HepG2 (cell line): Measurements from ENCODE around the gene RAB11FIP5. TPM values are rescaled to one million over a fixed set of nuclear protein-coding genes. Genes with fewer than 3 reads are reported as not detected.

ENCODE experiments used
- ATAC-seq: fragments of 200-7000 bp; cut with Tn5 transposase; 3 replicates; pipeline ENCODE4 v1.9.1; 2020; ENCODE audit warnings: mild to moderate bottlenecking, moderate library complexity
- BruUV-seq: library from RNA; stranded (reverse); fragments of 400-500 nt; replicated peaks from 2 replicates; lab custom pipeline; 2021; lab: Mats Ljungman, UMichigan
- CTCF ChIA-PET: fragments of 300-600 bp; formaldehyde crosslinking; extraction: SDS; loops from one replicate; lab custom pipeline; 2021; ENCODE audit warnings: low total read pairs, inconsistent platforms, low intra/inter-chr PET ratio; lab: Yijun Ruan, JAX
- POLR2A ChIA-PET: fragments of 350-600 bp; sonication (Branson Sonifier 250); formaldehyde crosslinking; loops from one replicate; lab custom pipeline; 2020; ENCODE audit warnings: antibody characterized with exemption, inconsistent platforms; lab: Yijun Ruan, JAX
- DNase-seq: peaks from one replicate; pipeline ENCODE4 v3.0.0-alpha.2; 2015; ENCODE audit warnings: low spot score
- FAIRE-seq: peaks from 3 replicates; lab custom pipeline; 2011; peaks lifted over from hg19 to GRCh38; lab: Jason Lieb, UNC
- H2AFZ ChIP-seq: one replicate; pipeline ENCODE4 v1.6.1; 2011; ENCODE audit warnings: low read length, inconsistent platforms
- H3K27ac ChIP-seq: fragments of 300-600 bp; 3 replicates; pipeline ENCODE4 v1.8.0; 2011; ENCODE audit warnings: mixed run types, mild to moderate bottlenecking, mixed read lengths, low read length, inconsistent platforms; ENCODE audit not compliant: insufficient read depth; ENCODE audit errors: extremely low read length
- H3K27me3 ChIP-seq, 2 experiments: fragments of 200-600 bp in 1 of 2; 2 replicates in 1 of 2; 3 replicates in 1 of 2; pipeline versions ENCODE4 v1.6.0 to v1.8.0; 2011; ENCODE audit warnings: low read length in 2 of 2, mild to moderate bottlenecking in 2 of 2, moderate library complexity in 2 of 2, inconsistent platforms in 1 of 2; ENCODE audit not compliant: insufficient read depth in 2 of 2, control insufficient read depth in 1 of 2
- H3K36me3 ChIP-seq, 2 experiments: fragments of 200-600 bp in 1 of 2; replicated peaks in 1 of 2; 2 replicates in 1 of 2; 3 replicates in 1 of 2; pipeline versions ENCODE4 v1.5.1 to v1.8.0; 2011; ENCODE audit warnings: low read length in 2 of 2, inconsistent platforms in 1 of 2; ENCODE audit not compliant: insufficient read depth in 2 of 2, control insufficient read depth in 1 of 2
- H3K4me1 ChIP-seq: 2 replicates; pipeline ENCODE4 v1.5.1; 2012; ENCODE audit warnings: low read length, inconsistent platforms; ENCODE audit not compliant: insufficient read depth
- H3K4me2 ChIP-seq: 2 replicates; pipeline ENCODE4 v1.6.0; 2011; ENCODE audit warnings: low read depth, low read length, inconsistent platforms
- H3K4me3 ChIP-seq, 3 experiments: fragments of 200-600 bp in 1 of 3; sonication (generic), shearing (Covaris generic) in 1 of 3; replicated peaks in 1 of 3; 2 replicates each; pipeline ENCODE4 v1.5.1; 2011 to 2016; ENCODE audit warnings: low read length in 3 of 3, inconsistent platforms in 2 of 3, low read depth in 2 of 3, mild to moderate bottlenecking in 2 of 3, control low read depth in 1 of 3, mixed read lengths in 1 of 3; ENCODE audit not compliant: insufficient read depth in 1 of 3
- H3K79me2 ChIP-seq: one replicate; pipeline ENCODE4 v1.6.1; 2011; ENCODE audit warnings: low read length, inconsistent platforms; ENCODE audit not compliant: insufficient read depth
- H3K9ac ChIP-seq: 2 replicates; pipeline ENCODE4 v1.6.0; 2011; ENCODE audit warnings: mild to moderate bottlenecking, low read depth, low read length, inconsistent platforms; ENCODE audit not compliant: insufficient read depth
- H3K9me3 ChIP-seq: 2 replicates; pipeline ENCODE4 v1.5.1; 2012; ENCODE audit warnings: mild to moderate bottlenecking, low read length
- H4K20me1 ChIP-seq: 2 replicates; pipeline ENCODE4 v1.6.0; 2011; ENCODE audit warnings: inconsistent platforms, mild to moderate bottlenecking, low read length, moderate library complexity; ENCODE audit not compliant: insufficient read depth
- AFF4 ChIP-seq: sonication (generic); formaldehyde crosslinking; IDR thresholded peaks from 2 replicates; pipeline ENCODE4 v1.4.0; 2020; ENCODE audit warnings: missing genetic modification reagents
- KDM1A ChIP-seq: IDR thresholded peaks from 2 replicates; pipeline ENCODE4 v1.6.1; 2016; ENCODE audit warnings: missing compliant biosample characterization
- NCOA1 ChIP-seq: sonication (generic); formaldehyde crosslinking; IDR thresholded peaks from 2 replicates; pipeline ENCODE4 v1.9.0; 2021; ENCODE audit warnings: missing genetic modification reagents
- TFE3 ChIP-seq: IDR thresholded peaks from 2 replicates; pipeline ENCODE4 v1.6.1; 2016
- ZKSCAN1 ChIP-seq: fragments of 150-350 bp; IDR thresholded peaks from 2 replicates; pipeline ENCODE4 v1.6.1; 2014; ENCODE audit warnings: low read length
- ZNF674 ChIP-seq: sonication (generic); formaldehyde crosslinking; IDR thresholded peaks from 2 replicates; pipeline ENCODE4 v1.5.0; 2020; ENCODE audit warnings: low read depth, mild to moderate bottlenecking, missing genetic modification reagents
- ZSCAN21 ChIP-seq: sonication (generic); formaldehyde crosslinking; IDR thresholded peaks from 2 replicates; pipeline ENCODE4 v1.8.0; 2022; ENCODE audit warnings: mild to moderate bottlenecking, missing genetic modification reagents, moderate library complexity, borderline replicate concordance
- WGBS: methylation state at CpG from one replicate; pipeline ENCODE4 v1.1.6; 2017; ENCODE audit warnings: low lambda C conversion rate; 5-methylcytosine and 5-hydroxymethylcytosine counted together
- in situ Hi-C: cut with HindIII; loops from 2 replicates; pipeline ENCODE4 v1.10.0; 2017; ENCODE audit warnings: low pct_unique_long_range_greater_than_20kb; ENCODE audit not compliant: extremely low pct_ligation_motif_present
- intact Hi-C: fragments of 100-400 bp; cut with micrococcal nuclease; formaldehyde crosslinking; loops from one replicate; pipeline ENCODE4 v1.10.0; 2022; ENCODE audit not compliant: unreplicated experiment
- polyA plus RNA-seq, 8 experiments: library from polyadenylated mRNA; depleted of rRNA in 3 of 8; stranded (reverse) in 7 of 8; unstranded in 1 of 8; fragments of >200 nt; fragmentation: Illumina TruSeq in 4 of 8; extraction: Trizol in 4 of 8; gene quantifications; 2 replicates each; pipeline versions ENCODE4 v1.2.1 to v1.2.3, GENCODE V29; 2011 to 2016; ENCODE audit warnings: low read depth in 4 of 8, missing spikeins in 1 of 8, mixed read lengths in 1 of 8; ENCODE audit not compliant: insufficient read depth in 1 of 8
- total RNA-seq, 5 experiments: library from RNA; depleted of rRNA; stranded (reverse); fragments of >200 nt; fragmentation: Illumina TruSeq; extraction: Trizol; gene quantifications; 2 replicates each; pipeline ENCODE4 v1.2.3, GENCODE V29; 2016; ENCODE audit warnings: low read depth in 1 of 5
- TF ChIP-seq, protein P1 (sequence below): sonication (generic); formaldehyde crosslinking; IDR thresholded peaks from 2 replicates; pipeline ENCODE4 v1.4.0; 2020; ENCODE audit warnings: mild to moderate bottlenecking, low read depth, missing genetic modification reagents

Gene RAB11FIP5
- total and polyA plus RNA-seq, 2 of the 13 experiments (the other 11 are each of a cell fraction or from before 2014, with no cell fraction given), result 9.4 to 22.9 TPM

DNA sequence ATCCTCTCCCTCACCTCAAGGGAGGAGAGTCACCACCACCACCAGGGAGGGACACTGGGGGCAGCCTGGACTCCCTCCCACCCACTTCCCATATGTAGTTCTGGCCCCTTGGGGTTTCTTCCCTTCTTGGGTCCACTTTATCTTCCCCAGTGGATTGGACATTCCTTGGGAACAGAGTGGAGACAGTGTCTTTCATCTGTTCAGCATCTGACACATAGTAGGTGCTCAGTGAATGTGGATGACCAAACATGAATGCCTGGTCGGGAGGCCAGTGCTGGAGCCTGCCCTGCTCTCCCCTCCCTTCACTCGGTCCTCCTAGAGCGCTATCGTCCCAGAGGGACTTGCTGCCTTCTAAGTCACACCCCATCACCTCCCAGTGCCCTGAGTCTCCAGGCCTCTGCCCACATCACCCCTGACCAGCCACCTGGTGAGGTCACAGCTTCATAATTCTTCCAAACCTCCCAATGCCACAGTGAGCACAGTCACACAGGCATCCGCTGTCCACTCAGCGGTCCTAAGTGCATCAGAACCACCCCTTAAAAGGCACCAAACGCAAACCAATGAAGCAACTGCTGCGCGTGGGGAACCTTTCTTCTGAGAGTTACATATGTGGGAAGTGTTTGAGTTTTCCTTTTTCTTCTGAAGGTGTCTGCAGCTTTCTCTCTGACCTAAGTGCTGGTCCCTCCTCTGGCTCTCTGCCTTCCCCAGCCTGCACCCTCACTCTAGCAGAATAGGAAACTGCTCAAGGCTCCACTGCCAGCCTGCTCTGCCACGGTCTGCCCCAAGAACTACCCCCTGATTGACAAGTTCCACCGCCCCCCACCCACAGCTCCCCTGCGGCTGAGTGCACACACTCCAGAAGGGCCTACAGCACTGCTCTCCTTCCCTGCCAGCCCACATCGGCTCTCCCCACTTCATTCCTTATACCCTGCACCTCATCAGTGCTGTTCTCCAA is 34.0 kb downstream of the RAB11FIP5 start:
- WGBS, result 94% methylated on average over 13 of the region's 13 CpGs
- Histone ChIP-seq H3K9me3 (no peaks in the 10 kb centered on the region), H3K36me3 (peaks cover 19 to 27% of the 10 kb centered on the region in 2 experiments; a peak in 4 of 5 replicates), H3K4me1 (peaks cover 7% of the 10 kb centered on the region), H4K20me1 (peaks cover 6% of the 10 kb centered on the region; the same call in 1 of the 2 replicates), H3K27me3 (no peaks in the 10 kb centered on the region), H2AFZ (no peak overlapping the region), H3K79me2 (no peaks in the 10 kb centered on the region), H3K9ac (no peak overlapping the region), H3K4me3 (no peak overlapping the region), H3K4me2 (no peak overlapping the region), H3K27ac (no peak overlapping the region)
- DNase-seq, result no peak
- TF ChIP-seq ZKSCAN1 (0 out of 2 replicates have a peak, but pooled peaks have one; percentile 51), KDM1A (no peak)
- intact Hi-C loops, result no loop called here
- no peak for FAIRE-seq
- ATAC-seq, result no peak
- no TSS peak for BruUV-seq
- ChIA-PET CTCF (no interaction called here), POLR2A (no interaction called here)
- in situ Hi-C loops, result no loop called here

DNA sequence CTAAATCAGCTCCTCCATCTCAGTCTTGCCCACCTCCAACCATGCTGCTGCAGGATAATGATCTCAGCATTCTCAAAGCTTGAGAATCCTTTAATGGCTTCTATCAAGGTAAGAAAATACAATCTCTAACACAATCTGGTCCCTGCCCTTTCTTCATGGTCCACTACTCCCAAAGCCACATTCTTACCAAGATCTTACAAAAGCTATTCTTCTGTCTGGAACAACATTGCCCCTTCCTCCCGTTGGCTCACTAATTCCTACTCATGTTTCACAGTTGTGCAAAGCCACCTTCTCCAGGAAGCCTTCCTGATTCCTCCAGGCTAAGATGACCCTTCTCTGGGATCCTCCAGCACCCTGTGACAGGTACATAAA is 35.3 kb downstream of the RAB11FIP5 start:
- Histone ChIP-seq H3K4me3 (no peak overlapping the region), H3K4me2 (no peak overlapping the region), H3K27me3 (no peaks in the 10 kb centered on the region), H3K9me3 (no peaks in the 10 kb centered on the region), H3K27ac (no peak overlapping the region), H3K9ac (no peak overlapping the region), H4K20me1 (no peaks in the 10 kb centered on the region; the same call in 1 of the 2 replicates)
- intact Hi-C loops, result no loop called here
- ATAC-seq (no peak), DNase-seq (no peak), FAIRE-seq (no peak)
- ChIA-PET POLR2A (no interaction called here), CTCF (no interaction called here)
- no TSS peak for BruUV-seq
- no peak for TF ChIP-seq NCOA1 (CRISPR knock-in tag)
- no peak for TF ChIP-seq ZSCAN21 (CRISPR knock-in tag)
- TF ChIP-seq, protein P1, sequence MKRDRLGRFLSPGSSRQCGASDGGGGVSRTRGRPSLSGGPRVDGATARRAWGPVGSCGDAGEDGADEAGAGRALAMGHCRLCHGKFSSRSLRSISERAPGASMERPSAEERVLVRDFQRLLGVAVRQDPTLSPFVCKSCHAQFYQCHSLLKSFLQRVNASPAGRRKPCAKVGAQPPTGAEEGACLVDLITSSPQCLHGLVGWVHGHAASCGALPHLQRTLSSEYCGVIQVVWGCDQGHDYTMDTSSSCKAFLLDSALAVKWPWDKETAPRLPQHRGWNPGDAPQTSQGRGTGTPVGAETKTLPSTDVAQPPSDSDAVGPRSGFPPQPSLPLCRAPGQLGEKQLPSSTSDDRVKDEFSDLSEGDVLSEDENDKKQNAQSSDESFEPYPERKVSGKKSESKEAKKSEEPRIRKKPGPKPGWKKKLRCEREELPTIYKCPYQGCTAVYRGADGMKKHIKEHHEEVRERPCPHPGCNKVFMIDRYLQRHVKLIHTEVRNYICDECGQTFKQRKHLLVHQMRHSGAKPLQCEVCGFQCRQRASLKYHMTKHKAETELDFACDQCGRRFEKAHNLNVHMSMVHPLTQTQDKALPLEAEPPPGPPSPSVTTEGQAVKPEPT (CRISPR knock-in tag), result no peak
- no peak for TF ChIP-seq TFE3 (CRISPR knock-in tag)
- no peak for TF ChIP-seq ZNF674 (CRISPR knock-in tag)
- TF ChIP-seq AFF4, result no peak
- TF ChIP-seq, all 625 proteins: peak for 0
- H3K36me3 ChIP-seq, result peaks cover 12 to 25% of the 10 kb centered on the region in 2 experiments
- in situ Hi-C loops, result no loop called here
- no peaks in the 10 kb centered on the region for H3K79me2 ChIP-seq
- 92% methylated on average over 1 of the region's 1 CpG for WGBS
- H3K4me1 ChIP-seq, result peaks cover 20% of the 10 kb centered on the region
- no peak overlapping the region for H2AFZ ChIP-seq
